GM11168 (cell line): ENCODE measurements around the gene WNK2.

ENCODE experiments used
- in situ Hi-C: fragments of 300-500 bp; cut with MboI; formaldehyde crosslinking; loops from one replicate; pipeline ENCODE4 v1.12.0; 2022; ENCODE audit warnings: low sequenced_read_pairs; ENCODE audit not compliant: unreplicated experiment

The WNK2 gene

GRCh38 chr9:93183131-93183662 is 742 bp upstream of the WNK2 start:
- in situ Hi-C loops = no loop called here

GRCh38 chr9:93184432-93185265 is 710 bp downstream of the WNK2 start:
- in situ Hi-C loops = no loop called here

GRCh38 chr9:93185266-93186214 is 1.6 kb downstream of the WNK2 start:
- in situ Hi-C loops = no loop called here

GRCh38 chr9:93186215-93186945 is 2.4 kb downstream of the WNK2 start:
- in situ Hi-C loops = no loop called here

- in situ Hi-C loops = no loop called here
Observed at GRCh38 chr9:93187047-93187446, 3.1 kb downstream of the WNK2 start.

- in situ Hi-C loops = no loop called here
Observed at GRCh38 chr9:93187574-93187973, 3.6 kb downstream of the WNK2 start.

GRCh38 chr9:93188426-93189368 is 4.8 kb downstream of the WNK2 start:
- in situ Hi-C loops = no loop called here

- in situ Hi-C loops = no loop called here
Observed at GRCh38 chr9:93189369-93190132, 5.6 kb downstream of the WNK2 start.

GRCh38 chr9:93190133-93190525 is 6.2 kb downstream of the WNK2 start:
- in situ Hi-C loops = no loop called here

- in situ Hi-C loops = no loop called here
Observed at GRCh38 chr9:93190656-93191353, 6.9 kb downstream of the WNK2 start.

GRCh38 chr9:93191354-93191660 is 7.4 kb downstream of the WNK2 start:
- in situ Hi-C loops = no loop called here

- in situ Hi-C loops = no loop called here
Observed at GRCh38 chr9:93192721-93193387, 8.9 kb downstream of the WNK2 start.

- in situ Hi-C loops = no loop called here
Observed at GRCh38 chr9:93193388-93194220, 9.7 kb downstream of the WNK2 start.

GRCh38 chr9:93194221-93194625 is 10.3 kb downstream of the WNK2 start:
- in situ Hi-C loops = no loop called here

- in situ Hi-C loops = no loop called here
Observed at GRCh38 chr9:93194641-93195040, 10.7 kb downstream of the WNK2 start.
